ENCODE data around the gene SPIRE2. TPM values are rescaled to one million over a fixed set of nuclear protein-coding genes. Genes with fewer than 3 reads are reported as not detected.
"Not testable (repeated sequence)": the region's sequence is repeated elsewhere in the genome, so short reads cannot be mapped to it uniquely, and the experiment has no call there.

SPIRE2 gene
- total and polyA plus RNA-seq, 9 donors: 0.95 to 28.7 (median 2.9) TPM

DNA sequence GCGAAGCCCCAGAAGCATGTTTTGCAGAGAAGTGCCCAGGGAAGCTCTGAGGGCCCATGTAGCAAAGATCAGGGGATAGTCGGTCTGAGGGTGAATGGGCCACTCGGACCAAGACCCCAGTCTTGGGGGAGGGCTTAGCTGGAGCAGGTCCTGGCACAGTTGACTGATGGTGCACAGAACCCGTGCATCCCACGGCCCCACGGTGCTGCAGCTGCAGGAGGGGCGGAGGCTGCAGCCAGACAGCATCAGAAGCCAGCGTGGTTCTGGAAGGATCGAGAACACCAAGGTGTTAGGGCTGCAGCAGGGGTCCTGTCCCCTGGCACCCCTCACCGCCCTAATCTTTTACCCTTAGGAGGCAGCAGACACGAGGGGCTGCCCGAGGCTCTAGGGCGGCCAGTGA lies 83.9 kb downstream of the SPIRE2 start:
- Histone ChIP-seq H3K4me1 (ENCODE audit: insufficient read depth) (no peaks in the 10 kb centered on the region), H3K4me3 (no peak overlapping the region), H3K9me3 (no peaks in the 10 kb centered on the region), H3K27me3 (no peaks in the 10 kb centered on the region), H3K27ac (no peak overlapping the region), H3K36me3 (no peaks in the 10 kb centered on the region)
- TF ChIP-seq POLR2A (IDR thresholded peaks at IDR 0.05) (no peak), EP300 (IDR thresholded peaks at IDR 0.05) (no peak)
- TF ChIP-seq, protein P1, sequence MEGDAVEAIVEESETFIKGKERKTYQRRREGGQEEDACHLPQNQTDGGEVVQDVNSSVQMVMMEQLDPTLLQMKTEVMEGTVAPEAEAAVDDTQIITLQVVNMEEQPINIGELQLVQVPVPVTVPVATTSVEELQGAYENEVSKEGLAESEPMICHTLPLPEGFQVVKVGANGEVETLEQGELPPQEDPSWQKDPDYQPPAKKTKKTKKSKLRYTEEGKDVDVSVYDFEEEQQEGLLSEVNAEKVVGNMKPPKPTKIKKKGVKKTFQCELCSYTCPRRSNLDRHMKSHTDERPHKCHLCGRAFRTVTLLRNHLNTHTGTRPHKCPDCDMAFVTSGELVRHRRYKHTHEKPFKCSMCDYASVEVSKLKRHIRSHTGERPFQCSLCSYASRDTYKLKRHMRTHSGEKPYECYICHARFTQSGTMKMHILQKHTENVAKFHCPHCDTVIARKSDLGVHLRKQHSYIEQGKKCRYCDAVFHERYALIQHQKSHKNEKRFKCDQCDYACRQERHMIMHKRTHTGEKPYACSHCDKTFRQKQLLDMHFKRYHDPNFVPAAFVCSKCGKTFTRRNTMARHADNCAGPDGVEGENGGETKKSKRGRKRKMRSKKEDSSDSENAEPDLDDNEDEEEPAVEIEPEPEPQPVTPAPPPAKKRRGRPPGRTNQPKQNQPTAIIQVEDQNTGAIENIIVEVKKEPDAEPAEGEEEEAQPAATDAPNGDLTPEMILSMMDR (IDR thresholded peaks at IDR 0.05): no peak
- DNase-seq: no peak
- intact Hi-C loops (cut with DNase I): no loop called here
- 69 to 74% (median 71%) methylated on average over 13 of the region's 13 CpGs for WGBS, 3 donors

DNA sequence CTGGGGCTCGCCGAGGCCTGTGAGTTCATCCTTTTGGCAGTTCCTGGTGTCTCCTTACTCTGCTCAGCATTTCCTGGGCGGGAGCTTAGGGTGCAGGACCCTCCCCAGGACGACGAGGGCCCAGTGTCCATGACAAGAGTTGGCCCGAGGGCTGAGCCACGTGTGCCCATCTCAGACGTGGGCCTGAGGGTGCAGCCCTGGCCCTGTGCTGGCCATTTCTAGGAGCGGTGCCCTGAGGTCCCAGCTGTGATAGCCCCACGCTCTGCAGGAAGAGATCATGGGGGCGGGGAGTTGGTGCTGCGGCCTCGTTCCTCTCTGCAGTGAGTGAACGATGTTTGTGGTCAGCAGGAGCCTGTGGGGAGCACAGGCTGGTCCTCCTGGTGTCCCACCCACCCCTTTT lies 84.4 kb downstream of the SPIRE2 start:
- no peaks in the 10 kb centered on the region for H3K36me3 ChIP-seq
- H3K27me3 ChIP-seq: no peaks in the 10 kb centered on the region
- H3K4me3 ChIP-seq: no peak overlapping the region
- intact Hi-C loops (cut with DNase I): no loop called here
- H3K27ac ChIP-seq: no peak overlapping the region
- TF ChIP-seq EP300 (IDR thresholded peaks at IDR 0.05) (no peak), POLR2A (IDR thresholded peaks at IDR 0.05) (no peak)
- TF ChIP-seq, protein P1 (IDR thresholded peaks at IDR 0.05): no peak
- H3K4me1 ChIP-seq (ENCODE audit: insufficient read depth): peaks cover 1% of the 10 kb centered on the region
- WGBS, 3 donors: 57 to 67% (median 62%) methylated on average over 8 to 14 of the region's 14 CpGs
- DNase-seq: no peak
- H3K9me3 ChIP-seq: no peaks in the 10 kb centered on the region

DNA sequence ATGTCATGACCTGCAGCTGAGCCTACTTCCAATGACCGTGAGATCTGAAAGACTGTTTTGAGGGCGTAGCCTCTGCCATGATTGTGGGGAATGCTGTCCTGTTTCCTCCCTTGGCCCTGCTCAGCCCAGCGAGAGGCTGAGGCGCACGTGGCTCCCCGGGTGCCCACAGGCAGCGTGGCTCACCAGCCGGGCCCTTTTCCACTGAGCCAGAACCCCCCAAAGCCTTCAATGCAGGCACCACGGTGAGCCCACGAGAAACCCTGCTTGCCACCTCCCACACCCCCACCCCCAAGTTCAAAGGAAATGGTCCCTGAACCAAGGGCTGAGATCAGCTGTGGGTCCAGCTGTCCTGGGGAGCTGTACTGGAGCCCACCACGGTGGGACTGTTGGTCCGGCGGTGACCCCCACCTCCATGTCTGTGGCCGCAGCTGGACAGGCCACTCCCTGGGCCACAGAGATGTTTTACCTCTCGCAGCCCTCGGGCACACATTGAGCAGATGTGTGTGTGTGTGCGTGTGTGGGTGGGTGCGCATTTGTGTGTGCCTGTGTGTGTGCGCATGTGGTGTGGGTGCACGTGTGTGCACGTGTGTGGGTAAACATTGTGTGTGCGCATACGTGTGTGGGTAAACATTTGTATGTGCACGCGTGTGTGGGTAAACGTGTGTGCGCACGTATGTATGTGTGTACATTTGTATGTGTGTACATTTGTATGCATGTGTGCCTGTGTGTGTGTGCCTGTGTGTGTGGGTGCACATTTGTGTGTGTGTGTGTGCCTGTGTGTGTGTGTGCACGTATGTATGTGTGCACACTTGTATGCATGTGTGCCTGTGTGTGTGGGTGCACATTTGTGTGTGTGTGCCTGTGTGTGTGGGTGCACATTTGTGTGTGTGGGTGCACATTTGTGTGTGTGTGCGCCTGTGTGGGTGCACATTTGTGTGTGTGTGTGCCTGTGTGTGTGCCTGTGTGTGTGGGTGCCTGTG lies 85.4 kb downstream of the SPIRE2 start:
- Histone ChIP-seq H3K27ac (no peak overlapping the region), H3K36me3 (no peaks in the 10 kb centered on the region), H3K4me1 (ENCODE audit: insufficient read depth) (peaks cover 5% of the 10 kb centered on the region), H3K27me3 (no peaks in the 10 kb centered on the region), H3K9me3 (no peaks in the 10 kb centered on the region), H3K4me3 (no peak overlapping the region)
- DNase-seq: no peak
- intact Hi-C loops (cut with DNase I): no loop called here
- TF ChIP-seq, protein P1 (IDR thresholded peaks at IDR 0.05): no peak
- TF ChIP-seq EP300 (IDR thresholded peaks at IDR 0.05) (no peak), POLR2A (IDR thresholded peaks at IDR 0.05) (no peak)
- 68 to 70% (median 70%) methylated on average over 30 of the region's 30 CpGs for WGBS, 3 donors

DNA sequence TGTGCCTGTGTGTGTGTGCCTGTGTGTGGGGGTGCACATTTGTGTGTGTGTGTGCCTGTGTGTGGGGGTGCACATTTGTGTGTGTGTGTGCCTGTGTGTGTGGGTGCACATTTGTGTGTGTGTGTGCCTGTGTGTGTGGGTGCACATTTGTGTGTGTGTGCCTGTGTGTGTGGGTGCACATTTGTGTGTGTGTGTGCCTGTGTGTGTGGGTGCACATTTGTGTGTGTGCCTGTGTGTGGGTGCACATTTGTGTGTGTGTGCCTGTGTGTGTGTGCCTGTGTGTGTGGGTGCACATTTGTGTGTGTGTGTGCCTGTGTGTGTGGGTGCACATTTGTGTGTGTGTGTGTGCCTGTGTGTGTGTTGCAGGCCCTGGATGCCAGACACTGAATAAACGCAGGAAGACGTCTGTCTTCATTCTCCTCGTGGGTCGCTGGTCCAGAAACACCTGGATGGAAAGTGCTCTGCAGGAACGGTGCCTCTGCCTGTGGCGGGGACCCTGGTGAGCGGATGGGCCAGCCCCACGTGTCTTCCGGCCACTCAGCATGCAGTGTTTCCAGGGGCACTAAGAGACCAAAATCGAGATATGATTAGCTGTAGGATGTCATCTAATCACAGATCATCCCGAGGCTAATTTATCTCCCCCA lies 86.5 kb downstream of the SPIRE2 start:
- H3K9me3 ChIP-seq; intact Hi-C loops (cut with DNase I); H3K4me1 ChIP-seq (ENCODE audit: insufficient read depth); H3K27ac ChIP-seq; H3K4me3 ChIP-seq; H3K36me3 ChIP-seq; DNase-seq; H3K27me3 ChIP-seq: not testable (repeated sequence)
- 37 to 52% (median 50%) methylated on average over 11 of the region's 11 CpGs for WGBS, 3 donors
